ENCODE data around the gene TREH.

- no peak for TF ChIP-seq EZH2phosphoT487 (IDR thresholded peaks at IDR 0.05; ENCODE audit: insufficient read depth, low read depth)
- TF ChIP-seq EZH2 (IDR thresholded peaks at IDR 0.05; ENCODE audit: insufficient read depth, poor library complexity, severe bottlenecking): no peak
These were observed 20.8 kb downstream of the TREH start for GRCh38 chr11:118658429-118659313.

All from GM23248 (cell line).